HG02798 (cell line): ENCODE measurements around the gene ZNFX1.

Source experiments
- ATAC-seq: cut with Tn5 transposase; IDR thresholded peaks from one replicate; pipeline ENCODE4 v1.9.1; 2021; ENCODE audit warnings: mild to moderate bottlenecking; ENCODE audit not compliant: unreplicated experiment, poor library complexity

Gene ZNFX1

GRCh38 chr20:49280463-49281058 is 2.7 kb upstream of the ZNFX1 start:
- no peak for ATAC-seq

GRCh38 chr20:49279677-49280462 is 2.0 kb upstream of the ZNFX1 start:
- no peak for ATAC-seq

GRCh38 chr20:49278818-49279676 is 1.2 kb upstream of the ZNFX1 start:
- no peak for ATAC-seq

GRCh38 chr20:49277786-49278035 is 146 bp downstream of the ZNFX1 start:
- no peak for ATAC-seq

GRCh38 chr20:49276961-49277785 is 684 bp downstream of the ZNFX1 start:
- ATAC-seq, result no peak

GRCh38 chr20:49276161-49276960 is 1.5 kb downstream of the ZNFX1 start:
- no peak for ATAC-seq

GRCh38 chr20:49275636-49276035 is 2.2 kb downstream of the ZNFX1 start:
- no peak for ATAC-seq

GRCh38 chr20:49275216-49275615 is 2.6 kb downstream of the ZNFX1 start:
- no peak for ATAC-seq

GRCh38 chr20:49273696-49274277 is 4.1 kb downstream of the ZNFX1 start:
- no peak for ATAC-seq

- no peak for ATAC-seq
Observed at GRCh38 chr20:49272654-49273053, 5.2 kb downstream of the ZNFX1 start.

GRCh38 chr20:49270736-49271135 is 7.1 kb downstream of the ZNFX1 start:
- ATAC-seq, result no peak

- ATAC-seq, result no peak
Observed at GRCh38 chr20:49270177-49270576, 7.7 kb downstream of the ZNFX1 start.

GRCh38 chr20:49268600-49269365 is 9.1 kb downstream of the ZNFX1 start:
- peak; percentile 41 for ATAC-seq

- no peak for ATAC-seq
Observed at GRCh38 chr20:49267327-49267726, 10.5 kb downstream of the ZNFX1 start.

GRCh38 chr20:49262444-49262843 is 15.4 kb downstream of the ZNFX1 start:
- ATAC-seq, result no peak

GRCh38 chr20:49261173-49261572 is 16.7 kb downstream of the ZNFX1 start:
- no peak for ATAC-seq

GRCh38 chr20:49260218-49260617 is 17.6 kb downstream of the ZNFX1 start:
- no peak for ATAC-seq

GRCh38 chr20:49259799-49260198 is 18.1 kb downstream of the ZNFX1 start:
- ATAC-seq, result no peak

GRCh38 chr20:49259284-49259683 is 18.6 kb downstream of the ZNFX1 start:
- no peak for ATAC-seq
